Lower leg skin (tissue), 3 donors: ENCODE data around the gene RASEF.

Experiments used
- CTCF ChIP-seq, 3 donors: fragments of 450-650 bp; IDR thresholded peaks; one replicate each; pipeline ENCODE4 v1.5.1; 2016; ENCODE audit warnings: antibody characterized with exemption in 3 of 3, mild to moderate bottlenecking in 3 of 3, moderate library complexity in 2 of 3
- POLR2A ChIP-seq, 2 donors: fragments of 450-650 bp; IDR thresholded peaks; one replicate each; pipeline ENCODE4 v1.6.1; 2016 to 2017; ENCODE audit warnings: antibody characterized with exemption in 2 of 2, mild to moderate bottlenecking in 1 of 2, moderate library complexity in 1 of 2

GRCh38 chr9:82940376-82940775, 122.6 kb downstream of the RASEF start:
- TF ChIP-seq POLR2A (IDR thresholded peaks at IDR 0.05) (no peak), CTCF (IDR thresholded peaks at IDR 0.05) (no peak)
